GM21717 (cell line): Measurements from ENCODE around the gene DNAJB12.
A peak's percentile ranks its signal among the peaks of the same experiment; 100 is the strongest.
"Not testable (repeated sequence)": the region's sequence is repeated elsewhere in the genome, so short reads cannot be mapped to it uniquely, and the experiment has no call there.

ENCODE experiments used
- ATAC-seq: cut with Tn5 transposase; IDR thresholded peaks from one replicate; pipeline ENCODE4 v1.9.1; 2021; ENCODE audit warnings: mild to moderate bottlenecking, moderate library complexity; ENCODE audit not compliant: unreplicated experiment

DNAJB12 gene

GRCh38 chr10:72354356-72355213 is at the start of gene DNAJB12:
Gene DNAJB12 (minus strand): TSS chr10:72354919. CDS start chr10:72354897, 22 bp downstream.
- ATAC-seq, result peak; percentile 66

DNA sequence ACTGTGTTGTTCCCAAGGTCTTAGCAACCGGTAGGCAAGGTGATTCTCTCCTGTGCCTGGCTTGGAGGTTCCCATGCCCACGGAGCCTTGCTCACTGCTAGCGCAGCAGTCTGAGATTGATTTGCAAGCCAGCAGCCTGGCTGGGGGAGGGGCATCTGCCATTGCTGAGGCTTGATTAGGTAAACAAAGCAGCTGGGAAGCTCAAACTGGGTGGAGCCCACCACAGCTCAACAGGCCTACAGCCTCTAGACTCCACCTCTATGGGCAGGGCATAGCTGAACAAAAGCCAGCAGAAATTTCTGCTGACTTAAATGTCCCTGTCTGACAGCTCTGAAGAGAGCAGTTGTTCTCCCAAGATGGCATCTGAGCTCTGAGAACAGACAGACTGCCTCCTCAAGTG is 40.9 kb upstream of the DNAJB12 start:
- ATAC-seq, result not testable (repeated sequence)

- no peak for ATAC-seq
Measured at GRCh38 chr10:72392571-72392970, 37.9 kb upstream of the DNAJB12 start.

GRCh38 chr10:72390764-72391163 is 36.0 kb upstream of the DNAJB12 start:
- ATAC-seq, result no peak

DNA sequence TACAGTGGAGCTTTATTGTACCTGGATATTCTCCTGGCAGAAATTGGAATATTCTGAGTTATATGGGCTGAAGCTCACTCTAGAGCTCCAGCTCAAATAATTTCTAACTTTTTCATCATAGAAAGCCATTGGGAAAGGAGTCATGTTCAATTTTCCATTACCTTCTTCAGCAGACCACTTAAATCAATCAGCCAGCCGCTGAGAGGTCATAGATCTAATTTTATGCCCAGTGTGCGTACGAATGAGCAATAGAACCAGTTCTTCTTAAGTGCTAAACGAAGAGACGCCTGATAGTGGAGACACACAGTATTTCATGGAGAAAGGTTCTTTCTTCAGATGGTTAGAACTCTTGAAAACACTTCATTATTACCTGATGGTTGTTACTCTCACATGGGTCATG is 35.0 kb upstream of the DNAJB12 start:
- no peak for ATAC-seq

GRCh38 chr10:72389014-72389413 is 34.3 kb upstream of the DNAJB12 start:
- no peak for ATAC-seq

- no peak for ATAC-seq
Measured at GRCh38 chr10:72388062-72388461, 33.3 kb upstream of the DNAJB12 start.

DNA sequence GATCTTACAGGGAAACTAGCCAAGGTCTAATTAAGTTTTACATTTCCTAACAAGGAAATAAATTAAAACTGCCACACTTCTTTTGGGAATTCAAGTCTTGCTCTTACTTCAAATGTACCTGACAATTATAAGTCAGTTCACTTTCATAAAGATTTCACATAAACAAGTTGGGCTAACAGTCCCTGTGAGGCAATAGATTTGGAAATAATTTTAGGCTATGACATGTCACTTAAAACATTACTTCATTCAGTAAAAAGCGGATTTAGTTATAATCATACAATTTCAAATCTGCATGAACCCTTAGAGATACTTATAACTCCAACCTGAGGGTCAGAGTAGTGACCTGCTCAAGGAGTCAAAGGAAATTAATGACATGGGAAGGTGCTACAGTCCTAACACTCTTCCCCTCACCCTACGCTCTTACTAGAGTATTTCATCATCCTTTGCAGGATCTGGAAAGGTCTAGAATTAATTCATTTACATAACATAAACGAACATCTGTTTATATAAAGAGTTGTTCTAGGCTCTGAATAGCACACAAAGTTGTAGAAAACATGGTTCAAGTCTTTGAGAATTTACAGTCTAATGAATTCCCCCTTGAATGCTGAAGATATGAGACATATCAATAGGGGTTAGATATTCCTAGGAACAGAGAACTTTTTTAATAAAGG is 32.3 kb upstream of the DNAJB12 start:
- ATAC-seq, result no peak

GRCh38 chr10:72385724-72386123 is 31.0 kb upstream of the DNAJB12 start:
- no peak for ATAC-seq

DNA sequence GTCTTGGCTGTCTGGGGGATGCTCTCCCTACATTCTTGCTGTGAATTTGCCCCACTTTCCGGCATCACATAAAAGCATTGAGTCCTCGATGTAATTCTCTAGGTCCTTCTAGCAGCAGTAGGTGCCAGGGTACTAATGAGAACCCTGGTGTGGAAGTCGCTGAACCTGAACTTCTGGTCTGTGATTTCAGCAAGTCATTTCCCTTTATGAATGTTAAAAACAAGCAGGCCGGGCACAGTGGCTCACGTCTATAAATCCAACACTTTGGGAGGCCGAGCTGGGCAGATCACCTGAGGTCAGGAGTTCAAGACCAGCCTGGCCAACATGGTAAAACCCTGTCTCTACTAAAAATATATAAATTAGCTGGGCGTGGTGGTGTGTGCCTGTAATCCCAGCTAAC is 30.3 kb upstream of the DNAJB12 start:
- ATAC-seq, result not testable (repeated sequence)

DNA sequence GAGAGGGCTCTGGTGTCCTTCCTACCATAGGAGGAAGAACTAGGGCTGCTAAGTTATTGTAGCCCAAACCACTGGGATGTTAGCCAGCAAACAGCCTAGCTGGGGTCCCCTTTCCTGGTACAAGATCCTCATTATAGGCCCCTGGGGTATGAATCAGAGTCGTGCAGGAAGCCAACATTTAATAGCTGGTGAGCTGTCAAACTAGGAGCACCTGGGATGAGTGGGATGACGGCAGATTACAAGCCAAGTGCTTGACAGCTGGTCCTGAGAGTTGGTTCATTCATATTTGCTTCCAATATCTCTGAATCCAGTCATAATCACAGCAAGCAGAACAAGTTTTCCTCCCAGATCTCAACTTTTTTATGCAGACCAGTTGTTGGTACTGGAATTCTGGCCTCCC is 25.1 kb upstream of the DNAJB12 start:
- ATAC-seq, result no peak

DNA sequence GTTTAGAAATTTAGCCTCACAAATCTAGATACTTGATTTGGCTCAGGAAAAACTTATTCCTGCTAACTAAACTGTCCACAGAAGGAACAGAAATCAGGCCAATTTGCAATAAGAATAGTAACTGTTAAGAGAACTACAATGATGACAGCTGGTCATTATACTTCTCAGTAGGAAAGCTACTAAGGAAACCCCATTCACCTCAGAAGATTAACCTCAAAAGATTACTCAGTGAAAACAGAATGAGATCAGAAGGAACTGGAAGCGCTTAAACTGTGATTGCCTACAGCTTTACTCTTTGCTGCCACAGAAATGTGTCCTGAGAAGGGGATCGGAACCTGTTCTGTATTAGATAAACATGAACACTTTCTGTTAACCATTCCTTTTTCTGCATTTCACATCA is 24.3 kb upstream of the DNAJB12 start:
- no peak for ATAC-seq

GRCh38 chr10:72375585-72375984 is 20.9 kb upstream of the DNAJB12 start:
- ATAC-seq, result no peak

DNA sequence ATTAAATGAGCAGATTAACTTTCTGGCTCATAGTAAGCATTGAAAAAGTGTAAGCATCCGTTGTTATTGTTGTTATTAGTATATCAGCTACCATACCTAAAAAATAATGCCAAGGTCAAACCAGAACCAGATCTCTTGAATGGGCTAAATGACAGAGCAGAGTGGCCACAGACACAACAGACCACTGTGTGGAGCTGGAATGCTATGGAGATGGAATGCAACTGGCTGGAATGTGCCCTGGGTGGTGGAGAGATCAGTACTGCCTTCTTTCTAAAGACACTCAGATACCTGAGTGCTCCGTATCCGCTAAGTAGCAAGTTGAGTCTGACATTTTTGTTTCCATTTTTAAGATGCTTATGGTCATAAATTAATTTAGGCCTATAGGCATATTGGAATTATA is 20.5 kb upstream of the DNAJB12 start:
- no peak for ATAC-seq

GRCh38 chr10:72370201-72370722 is 15.5 kb upstream of the DNAJB12 start:
- ATAC-seq, result no peak

DNA sequence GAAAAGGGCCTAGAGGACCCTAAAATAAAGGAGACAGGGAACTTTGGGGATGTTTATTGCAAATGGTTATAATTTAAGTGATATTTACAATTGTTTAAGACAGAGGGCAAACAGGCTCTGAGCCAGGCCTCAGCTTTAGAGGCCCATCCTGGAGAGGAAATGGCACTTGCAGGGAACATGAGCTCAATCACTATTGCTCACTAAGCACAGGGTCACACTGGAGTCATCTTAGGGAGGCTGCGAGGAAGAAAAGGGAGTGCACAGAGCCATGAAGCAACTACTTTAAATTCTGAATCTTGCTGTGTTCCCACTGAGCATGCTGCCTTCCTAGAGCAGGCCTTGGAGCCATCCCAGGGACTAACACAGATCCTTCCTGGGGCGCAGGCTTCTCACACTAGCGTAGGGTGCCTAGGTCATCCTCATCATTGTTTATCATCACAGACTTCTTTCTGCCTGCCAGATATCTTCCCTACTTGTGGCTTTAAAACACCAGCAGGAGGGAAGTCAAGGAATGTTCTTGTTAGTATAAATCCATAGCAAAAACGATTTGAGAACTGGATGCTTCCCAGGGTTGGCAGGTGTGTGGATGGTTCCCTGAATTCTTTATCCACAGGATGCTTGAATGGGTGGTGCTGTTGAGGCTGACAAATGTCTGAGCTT is 12.7 kb upstream of the DNAJB12 start:
- ATAC-seq, result no peak

DNA sequence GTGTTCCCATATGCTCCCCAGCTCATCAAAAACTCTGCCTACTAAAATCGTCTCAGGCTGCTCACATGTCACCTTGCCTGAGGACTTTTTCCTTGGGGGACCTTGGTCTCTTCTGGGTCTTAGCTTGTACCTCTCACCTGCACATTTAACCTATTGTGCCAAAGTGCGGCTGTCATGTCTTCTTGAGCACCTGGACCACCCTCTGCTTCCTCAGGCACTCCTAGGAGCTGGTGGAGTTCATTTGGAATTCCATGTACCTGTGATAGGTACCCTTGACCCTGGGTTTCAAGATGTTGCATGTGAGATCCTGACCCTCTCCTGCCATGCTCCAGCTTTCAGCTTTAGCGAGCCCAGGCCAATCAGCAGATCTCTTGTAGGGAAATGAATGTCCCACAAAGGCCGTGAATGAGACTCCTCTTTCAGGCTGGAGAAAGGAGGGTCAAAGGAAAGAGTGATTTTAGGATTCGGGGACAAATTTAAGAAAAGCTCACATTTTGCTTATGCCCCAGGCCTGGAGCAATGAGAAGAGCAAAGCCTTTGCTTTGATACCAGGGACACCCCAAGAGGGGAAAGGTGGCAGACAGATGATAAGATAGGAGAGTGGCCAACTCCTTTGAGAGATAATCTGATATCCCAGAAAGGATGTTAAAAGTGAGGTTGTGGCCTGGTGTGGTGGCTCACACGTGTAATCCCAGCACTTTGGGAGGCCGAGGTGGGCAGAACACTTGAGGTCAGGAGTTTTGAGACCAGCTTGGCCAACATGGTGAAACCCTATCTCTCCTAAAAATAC is 10.6 kb upstream of the DNAJB12 start:
- ATAC-seq, result no peak

DNA sequence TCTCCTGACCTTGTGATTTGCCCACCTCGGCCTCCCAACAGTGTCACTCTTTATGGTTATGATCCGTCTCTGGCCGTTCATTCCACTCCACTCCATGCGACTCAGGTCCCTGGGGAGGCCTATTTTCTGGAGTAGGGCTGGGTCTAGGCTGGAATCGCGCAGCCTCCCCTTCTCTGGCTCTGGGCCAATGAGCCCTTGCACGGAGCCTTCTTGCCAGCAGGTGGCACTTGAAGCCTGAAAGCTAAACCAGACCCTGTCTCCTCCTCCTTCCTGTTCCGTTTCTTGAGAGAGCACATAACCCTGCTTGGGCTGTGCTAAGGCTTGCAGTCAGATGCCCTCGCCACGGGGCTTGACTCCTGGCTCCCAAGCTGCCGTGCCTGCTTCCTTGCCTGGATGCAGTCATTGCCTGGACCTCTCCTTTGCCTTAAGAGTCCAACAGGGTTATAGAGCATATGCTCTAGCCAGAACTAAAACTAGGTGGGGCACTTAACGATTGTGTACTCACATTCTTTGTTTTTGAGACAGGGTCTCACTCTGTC is 9.6 kb upstream of the DNAJB12 start:
- no peak for ATAC-seq

DNA sequence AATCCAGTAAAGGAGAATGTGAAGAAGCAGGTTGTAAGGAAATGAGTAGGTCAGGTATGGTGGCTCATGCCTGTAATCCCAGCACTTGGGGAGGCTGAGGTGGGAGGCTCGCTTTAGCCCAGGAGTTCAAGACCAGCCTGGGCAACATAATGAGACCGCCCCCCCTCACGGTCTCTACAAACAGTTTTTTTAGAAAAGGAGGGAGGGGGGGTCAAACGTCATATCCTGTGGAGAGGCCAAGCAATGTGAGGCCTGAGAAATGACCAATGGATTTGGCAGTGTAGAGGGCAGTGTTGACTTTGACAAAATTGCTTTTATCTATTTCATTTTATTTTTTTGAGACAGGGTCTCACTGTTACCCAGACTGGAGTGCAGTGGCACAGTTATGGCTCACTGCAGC is 2.3 kb upstream of the DNAJB12 start:
- no peak for ATAC-seq

DNA sequence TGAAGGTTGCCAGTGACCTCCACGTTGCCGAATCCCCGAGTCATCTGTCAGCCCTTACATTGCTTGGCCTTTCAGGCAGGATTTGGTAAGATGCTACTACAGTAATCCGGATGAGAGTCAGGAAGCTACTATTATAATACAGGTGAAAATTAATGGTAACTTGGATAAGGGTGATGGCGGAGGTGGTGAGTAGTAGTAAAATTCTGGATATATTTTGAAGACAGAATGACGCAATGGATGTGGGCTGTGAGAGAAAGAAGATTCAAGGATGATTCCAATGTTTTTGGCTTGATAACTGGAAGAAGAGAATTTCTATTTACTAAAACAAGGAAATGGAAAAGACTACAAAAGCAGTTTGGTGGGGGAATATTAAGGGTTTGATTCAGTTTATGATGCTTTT is 1.4 kb upstream of the DNAJB12 start:
- ATAC-seq, result no peak

- ATAC-seq, result no peak
Measured at GRCh38 chr10:72355214-72355555, 466 bp upstream of the DNAJB12 start.
